KBM-7 (cell line): ENCODE measurements around the gene PRR14.

ENCODE experiments used
- DNase-seq: peaks from one replicate; pipeline ENCODE4 v3.0.0-alpha.2; 2015
- in situ Hi-C: fragments of 300-500 bp; cut with MboI; formaldehyde crosslinking; loops from 2 replicates; pipeline ENCODE4 v1.14.3; 2020; ENCODE audit warnings: low sequenced_read_pairs, low pct_unique_long_range_greater_than_20kb, mixed read lengths

PRR14 gene

DNA sequence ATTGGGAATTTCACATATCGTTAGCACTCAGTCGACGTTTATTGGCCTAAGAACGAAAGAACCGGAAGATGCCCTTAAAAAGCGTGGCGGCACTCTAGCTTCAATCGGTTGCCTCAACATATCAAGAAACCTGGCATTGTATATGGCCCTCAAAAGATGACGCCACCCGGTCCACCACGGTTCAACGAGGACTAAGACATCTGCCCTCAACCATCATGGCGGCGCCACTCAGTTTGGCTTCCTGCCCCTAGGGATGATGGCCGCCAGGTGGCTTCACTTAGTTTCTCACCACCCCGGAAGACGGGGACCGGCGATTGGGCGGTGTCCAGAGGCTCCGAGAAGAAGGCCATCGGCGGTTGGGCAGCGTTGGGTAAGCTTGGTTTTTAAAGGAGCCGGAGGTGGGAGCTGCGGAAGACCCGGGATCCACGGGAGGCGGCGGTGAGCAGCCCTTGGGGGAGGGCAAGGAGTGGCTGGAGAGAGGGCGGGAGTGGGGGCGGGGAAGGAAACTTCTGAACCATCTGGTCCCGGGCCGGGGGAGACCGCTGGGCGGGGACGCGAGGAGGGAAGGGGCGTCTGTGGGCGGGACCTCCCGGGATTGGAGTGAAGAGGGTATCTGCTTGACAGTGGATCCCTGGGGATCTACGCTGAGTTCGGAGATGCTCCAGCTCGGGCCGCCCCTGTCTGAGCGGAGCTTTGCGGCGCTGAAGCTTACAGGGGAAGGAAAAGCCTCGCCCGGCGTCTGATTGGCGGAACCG, at the start of gene PRR14:
Gene PRR14, plus strand, starts transcription at position 592 of the 755 bp plus-strand sequence. CDS start 686 bp downstream, outside the sequence.
- in situ Hi-C loops = no loop called here
- DNase-seq = peak; percentile 99

- in situ Hi-C loops = no loop called here
- peak; percentile 43 for DNase-seq
These were observed 48.8 kb upstream of the PRR14 start for GRCh38 chr16:30601966-30602365.

- no peak for DNase-seq
- in situ Hi-C loops = no loop called here
These were observed 48.0 kb upstream of the PRR14 start for GRCh38 chr16:30602616-30603277.

DNA sequence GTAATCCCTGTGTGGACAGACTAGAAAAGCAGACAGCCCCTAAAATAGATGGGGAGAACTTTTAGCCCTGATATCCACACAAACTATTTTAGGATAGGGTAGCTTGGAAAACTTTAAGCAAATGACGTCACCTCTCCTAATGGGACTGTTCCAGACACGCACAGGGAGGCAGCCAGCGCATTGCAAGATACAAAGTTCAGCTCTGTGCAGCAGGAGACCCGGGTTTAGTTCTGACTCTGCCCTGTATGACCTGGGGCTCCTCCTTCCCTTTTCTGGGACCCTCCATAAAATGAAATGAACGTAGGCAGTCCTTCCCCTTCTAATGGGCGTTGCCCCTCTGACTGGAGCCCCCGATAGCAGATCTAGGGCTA, 46.8 kb upstream of the PRR14 start:
- in situ Hi-C loops = no loop called here
- no peak for DNase-seq

- in situ Hi-C loops = no loop called here
- no peak for DNase-seq
These were observed 46.3 kb upstream of the PRR14 start for GRCh38 chr16:30604316-30604947.

- no peak for DNase-seq
- in situ Hi-C loops = no loop called here
These were observed 45.6 kb upstream of the PRR14 start for GRCh38 chr16:30605158-30605557.

DNA sequence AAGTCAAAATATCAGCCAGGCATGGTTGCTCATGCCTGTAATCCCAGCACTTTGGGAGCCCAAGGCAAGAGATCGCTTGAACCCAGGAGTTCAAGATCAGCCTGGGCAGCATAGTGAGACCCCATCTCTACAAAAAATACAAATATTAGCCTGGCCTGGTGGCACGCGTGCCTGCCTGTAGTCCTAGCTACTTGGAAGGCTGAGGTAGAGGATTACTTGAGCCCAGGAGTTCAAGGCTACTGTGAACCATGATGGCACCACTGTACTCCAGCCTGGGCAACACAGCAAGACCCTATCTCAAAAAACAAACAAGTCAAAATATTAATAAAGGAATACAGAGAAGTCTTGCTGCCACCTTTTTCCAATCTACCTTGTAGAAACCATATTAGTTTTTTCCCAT, 44.8 kb upstream of the PRR14 start:
- no peak for DNase-seq
- in situ Hi-C loops = no loop called here

DNA sequence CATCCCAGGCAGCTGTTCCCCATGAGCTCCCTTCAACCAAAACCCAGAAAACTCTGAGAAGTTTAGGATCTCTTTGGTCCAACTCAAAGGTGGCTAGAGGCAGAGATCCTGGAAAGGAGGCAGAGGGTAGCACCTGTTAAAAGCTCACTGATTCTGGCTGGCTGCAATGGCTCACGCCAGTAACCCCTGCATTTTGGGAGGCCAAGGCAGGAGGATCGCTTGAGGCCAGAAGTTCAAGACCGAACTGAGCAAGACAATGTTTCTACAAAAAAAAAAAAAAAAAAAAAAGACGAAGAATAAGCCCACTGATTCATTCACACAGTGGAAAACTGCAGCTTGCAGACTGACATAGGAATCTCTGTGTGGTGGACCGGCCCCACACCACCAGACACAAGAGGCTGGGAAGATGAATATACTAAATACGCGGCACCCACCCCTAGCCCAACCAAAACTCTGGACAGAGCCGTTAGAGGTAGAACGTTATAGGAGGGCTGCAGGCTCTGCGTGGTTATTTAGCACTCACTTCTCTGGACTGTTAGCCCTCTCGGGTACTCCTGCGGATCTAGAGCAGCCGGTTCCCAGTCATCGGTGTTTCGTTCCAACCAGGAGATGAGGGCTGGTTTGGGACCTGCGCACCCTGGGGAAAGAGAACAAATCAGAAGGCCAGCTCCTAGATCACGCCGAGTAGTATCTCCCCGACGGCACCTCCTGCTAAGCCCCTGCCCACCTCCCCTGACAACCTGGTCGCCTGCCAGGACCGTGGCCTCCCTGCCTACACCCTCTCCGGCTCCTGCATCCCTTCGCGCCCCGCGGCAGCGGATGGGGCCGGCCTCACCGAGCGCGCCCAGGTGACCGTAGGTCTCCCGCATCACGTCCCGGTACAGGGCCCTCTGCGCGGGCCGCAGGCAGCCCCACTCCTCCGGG, 41.5 kb upstream of the PRR14 start:
- in situ Hi-C loops = no loop called here
- DNase-seq = peak; percentile 58

GRCh38 chr16:30609926-30610839, 40.6 kb upstream of the PRR14 start, which contains the start of gene ZNF689:
TSS of gene ZNF689 (minus strand) at chr16:30610389. CDS start at chr16:30610041, 348 bp downstream.
- in situ Hi-C loops = no loop called here
- peak; percentile 98 for DNase-seq

DNA sequence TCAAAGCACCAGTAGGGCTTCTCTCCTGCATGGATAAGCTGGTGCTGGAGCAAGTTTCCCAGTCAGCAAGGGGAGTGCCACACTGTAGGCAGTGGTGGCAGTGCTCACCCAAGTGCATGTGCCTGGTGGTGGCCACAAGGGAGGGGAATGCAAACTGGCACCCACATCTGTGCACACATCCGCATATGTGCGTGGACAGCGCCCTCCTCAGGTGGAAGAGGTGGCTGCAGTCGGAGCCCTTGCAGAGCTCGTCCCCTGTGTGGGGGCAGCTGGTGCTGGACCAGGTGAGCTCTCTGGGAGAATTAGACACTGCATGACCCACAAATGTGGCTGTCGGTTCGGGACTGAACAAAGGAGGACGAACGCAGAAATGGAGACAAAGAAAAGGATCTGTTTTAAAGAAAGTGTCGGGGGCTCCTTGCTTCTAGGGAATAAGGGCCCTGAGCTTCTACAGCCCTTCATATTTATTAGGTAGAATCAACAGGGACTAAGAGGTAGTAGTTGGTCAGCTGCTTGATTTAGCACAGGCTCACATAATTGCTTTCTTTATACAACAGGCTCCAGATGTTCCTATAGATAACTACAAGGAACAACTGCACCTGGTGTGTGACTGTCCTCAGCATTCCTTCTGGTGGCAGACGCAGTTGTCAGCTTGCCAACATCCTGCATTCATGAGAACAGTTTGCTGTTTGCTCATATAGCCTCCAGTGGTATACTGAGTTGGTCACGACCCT, 35.2 kb upstream of the PRR14 start:
- in situ Hi-C loops = no loop called here
- DNase-seq = peak; percentile 76

DNA sequence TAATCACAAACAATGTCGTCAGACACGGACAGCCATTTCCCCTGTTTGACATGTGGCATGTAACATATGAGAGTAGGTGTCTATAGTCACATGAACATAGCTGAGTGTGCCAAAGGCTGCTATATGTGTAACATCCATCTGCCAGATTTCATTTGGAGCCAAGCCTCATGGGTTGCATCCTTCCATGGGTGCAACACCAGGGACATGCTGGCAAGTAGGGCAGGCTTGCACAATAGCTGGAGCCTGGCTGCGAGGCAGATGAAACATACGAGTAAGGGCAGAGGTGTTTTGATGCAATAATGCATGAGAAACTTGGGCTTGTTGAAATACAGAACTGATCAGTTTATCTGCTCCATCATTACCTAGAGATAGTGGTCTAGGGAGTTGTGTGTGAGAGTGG, 31.6 kb upstream of the PRR14 start:
- DNase-seq = no peak
- in situ Hi-C loops = no loop called here

DNA sequence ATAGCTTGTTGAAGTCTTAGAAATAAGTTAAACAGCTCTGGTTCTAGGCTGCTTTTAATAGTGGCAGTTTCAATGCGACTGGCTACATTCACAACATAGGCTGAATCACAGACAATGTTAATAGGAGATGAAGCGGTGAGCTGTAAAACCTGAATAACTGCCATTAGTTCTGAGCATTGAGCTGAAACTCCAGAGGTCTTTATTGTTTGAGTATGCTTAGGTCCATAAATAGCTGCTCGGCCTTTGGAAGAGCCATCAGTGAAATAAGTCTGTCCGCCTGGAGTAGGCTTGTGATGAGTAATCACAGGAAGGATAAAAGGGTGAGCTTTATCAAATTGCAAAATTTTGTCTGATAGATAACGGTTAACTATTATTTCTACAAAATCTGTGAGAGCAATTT, 31.1 kb upstream of the PRR14 start:
- no peak for DNase-seq
- in situ Hi-C loops = no loop called here

DNA sequence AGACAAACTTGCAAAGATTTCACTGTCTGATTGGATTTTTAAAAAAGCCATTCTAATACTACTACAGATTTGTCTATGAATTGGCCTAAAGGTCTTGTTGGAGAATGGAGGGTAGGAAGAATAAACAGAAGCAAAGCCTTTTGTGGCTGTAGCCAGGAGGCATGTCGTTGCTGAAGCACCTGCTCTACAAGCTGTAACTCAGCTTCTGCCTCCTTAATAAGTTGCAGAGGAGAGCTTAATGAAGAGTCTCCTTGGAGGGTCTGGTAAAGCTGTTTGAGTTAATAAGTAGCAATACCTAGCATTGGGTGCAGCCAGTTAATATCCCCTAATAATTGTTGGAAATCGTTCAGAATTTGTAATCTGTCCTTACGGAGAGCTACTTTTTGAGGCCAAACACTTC, 30.6 kb upstream of the PRR14 start:
- no peak for DNase-seq
- in situ Hi-C loops = no loop called here

DNA sequence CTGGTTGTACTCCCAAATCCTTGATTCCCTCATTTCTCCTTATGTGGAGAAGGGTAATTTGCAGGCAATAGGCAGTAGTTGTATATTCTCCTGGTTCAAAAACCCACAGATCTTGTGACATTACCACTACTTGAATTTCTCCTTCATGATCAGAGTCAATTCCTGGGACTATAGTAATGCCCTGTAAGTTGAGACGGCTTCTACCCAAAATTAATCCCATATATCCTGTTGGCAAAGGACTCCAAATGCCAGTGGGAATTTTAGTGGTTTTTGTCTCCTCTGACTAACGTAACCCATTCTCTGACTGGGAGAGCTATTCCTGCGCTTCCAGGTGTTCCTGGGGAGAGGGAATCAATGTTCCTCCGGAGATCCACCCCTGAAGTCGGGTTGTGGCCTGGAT, 29.0 kb upstream of the PRR14 start:
- in situ Hi-C loops = no loop called here
- no peak for DNase-seq

DNA sequence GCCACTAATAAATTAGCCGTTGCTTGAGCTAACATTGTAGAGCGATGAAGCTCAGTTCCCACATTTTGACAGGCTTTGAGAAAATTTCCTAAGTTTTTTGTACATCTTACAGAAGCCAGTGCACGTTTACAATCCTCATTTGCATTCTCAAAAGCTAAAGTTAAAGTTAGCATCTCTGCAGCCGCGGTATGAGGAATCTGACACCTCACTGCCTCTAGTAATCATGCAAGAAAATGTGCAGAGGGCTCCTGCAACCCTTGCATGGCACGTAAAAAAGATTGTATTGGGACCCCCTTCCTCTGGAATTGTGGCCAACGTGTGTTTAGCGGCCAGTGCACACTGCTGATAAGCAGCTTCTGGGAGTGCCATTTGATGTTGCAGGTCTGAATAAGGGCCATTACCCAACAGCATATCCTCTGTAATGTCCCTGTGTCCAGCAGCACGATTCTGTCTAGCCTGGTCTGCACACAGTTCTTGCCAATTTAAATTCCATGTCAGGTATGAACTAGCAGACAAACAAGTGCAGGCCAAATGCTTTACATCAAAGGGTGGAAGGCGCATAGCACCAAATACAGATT, 28.2 kb upstream of the PRR14 start:
- in situ Hi-C loops = no loop called here
- no peak for DNase-seq

DNA sequence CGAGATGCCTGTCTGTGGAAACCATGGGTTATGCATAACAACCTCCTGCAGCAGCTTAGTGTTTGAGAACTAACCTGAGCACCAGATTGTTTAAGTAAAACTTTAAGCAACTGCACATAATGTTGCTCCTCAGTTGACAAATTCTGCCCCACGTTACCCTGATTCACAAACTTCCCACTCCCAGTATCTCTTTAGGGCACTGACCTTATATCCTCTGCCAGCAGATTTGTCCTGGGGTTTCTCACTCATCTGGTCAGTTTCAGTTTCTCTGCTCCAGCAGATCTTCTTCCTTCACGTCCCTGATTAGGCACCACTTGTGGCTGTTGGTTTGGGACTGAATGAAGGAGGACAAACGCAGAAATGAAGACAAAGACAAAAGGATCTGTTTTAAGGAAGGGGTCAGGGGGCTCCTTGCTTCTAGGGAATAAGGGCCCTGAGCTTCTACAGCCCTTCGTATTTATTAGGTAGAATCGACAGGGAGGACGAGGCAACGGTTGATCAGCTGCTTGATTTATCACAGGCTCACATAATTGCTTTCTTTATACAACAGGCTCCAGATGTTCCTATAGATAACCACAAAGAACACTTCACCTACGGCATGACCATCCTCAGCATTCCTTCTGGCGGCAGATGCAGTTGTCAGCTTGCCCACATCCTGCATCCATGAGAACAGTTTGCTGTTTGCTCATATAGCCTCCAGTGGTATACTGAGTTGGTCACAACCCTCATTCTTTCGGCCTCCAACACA, 27.1 kb upstream of the PRR14 start:
- in situ Hi-C loops = no loop called here
- DNase-seq = no peak

- no peak for DNase-seq
- in situ Hi-C loops = no loop called here
These were observed 24.5 kb upstream of the PRR14 start for GRCh38 chr16:30626236-30626635.
